Colonic mucosa (tissue), 4 donors: ENCODE data around the gene GID4. TPM values are rescaled to one million over a fixed set of nuclear protein-coding genes. Genes with fewer than 3 reads are reported as not detected.

Experiments
- DNase-seq: peaks from one replicate; pipeline ENCODE4 v3.0.0-alpha.2; 2020
- H3K27ac ChIP-seq: fragments of 200-600 bp; one replicate; pipeline ENCODE4 v1.8.0; 2021
- H3K27me3 ChIP-seq: fragments of 200-600 bp; one replicate; pipeline ENCODE4 v1.8.0; 2021
- H3K36me3 ChIP-seq: fragments of 200-600 bp; one replicate; pipeline ENCODE4 v1.8.0; 2021
- H3K4me1 ChIP-seq: fragments of 200-600 bp; one replicate; pipeline ENCODE4 v1.8.0; 2021; ENCODE audit warnings: mild to moderate bottlenecking
- H3K4me3 ChIP-seq: fragments of 200-600 bp; one replicate; pipeline ENCODE4 v1.8.0; 2021
- H3K9ac ChIP-seq, 2 donors: one replicate each; pipeline ENCODE4 v1.7.0; 2013; ENCODE audit warnings: control low read depth in 2 of 2, low read depth in 2 of 2, low read length in 2 of 2
- H3K9me3 ChIP-seq: fragments of 200-600 bp; one replicate; pipeline ENCODE4 v1.8.0; 2021
- CTCF ChIP-seq: fragments of 200-600 bp; IDR thresholded peaks from one replicate; pipeline ENCODE4 v1.8.0; 2022; ENCODE audit warnings: antibody characterized with exemption, mild to moderate bottlenecking
- intact Hi-C: fragments of 100-400 bp; cut with DNase I; formaldehyde crosslinking; loops from one replicate; pipeline ENCODE4 v1.14.1; 2022
- total RNA-seq, 2 donors: library from RNA; stranded (reverse); fragmentation: NEBNext Ultra II Directional in 1 of 2; extraction: Animal tissue kit (Norgen Biotek cat#: 25700) in 1 of 2; gene quantifications; one replicate each; pipeline ENCODE4 v1.2.1, GENCODE V29; 2021
- donor health status: healthy.
- donor health status: DM: no; HTN: no; CAD: no.
- donor health status: DM: no; HTN: no; CAD: no.

Gene GID4
- total RNA-seq, 2 donors from 2014 or later, result 5.2 to 8.0 TPM

GRCh38 chr17:18101828-18102227 is 62.6 kb downstream of the GID4 start:
- Histone ChIP-seq H3K4me1 (no peaks in the 10 kb centered on the region), H3K9me3 (no peaks in the 10 kb centered on the region), H3K27me3 (no peaks in the 10 kb centered on the region), H3K36me3 (no peaks in the 10 kb centered on the region), H3K9ac (no peak overlapping the region), H3K27ac (no peak overlapping the region), H3K4me3 (no peak overlapping the region)
- no peak for DNase-seq
- intact Hi-C loops, result no loop called here
- no peak for TF ChIP-seq CTCF

- H3K9me3 ChIP-seq, result no peaks in the 10 kb centered on the region
- H3K4me3 ChIP-seq, result no peak overlapping the region
- intact Hi-C loops, result no loop called here
- H3K27me3 ChIP-seq, result no peaks in the 10 kb centered on the region
- H3K4me1 ChIP-seq, result no peaks in the 10 kb centered on the region
- no peak overlapping the region for H3K9ac ChIP-seq
- no peak for DNase-seq
- H3K36me3 ChIP-seq, result no peaks in the 10 kb centered on the region
- H3K27ac ChIP-seq, result no peak overlapping the region
- TF ChIP-seq CTCF, result no peak
These were observed 63.4 kb downstream of the GID4 start for GRCh38 chr17:18102640-18103039.

GRCh38 chr17:18105027-18105426 is 65.8 kb downstream of the GID4 start:
- DNase-seq, result no peak
- H3K9me3 ChIP-seq, result no peaks in the 10 kb centered on the region
- intact Hi-C loops, result no loop called here
- H3K27me3 ChIP-seq, result no peaks in the 10 kb centered on the region
- no peak overlapping the region for H3K4me3 ChIP-seq
- no peak overlapping the region for H3K27ac ChIP-seq
- TF ChIP-seq CTCF, result no peak
- no peak overlapping the region for H3K9ac ChIP-seq
- H3K4me1 ChIP-seq, result no peaks in the 10 kb centered on the region
- no peaks in the 10 kb centered on the region for H3K36me3 ChIP-seq

- no peak for DNase-seq
- H3K4me3 ChIP-seq, result no peak overlapping the region
- H3K9ac ChIP-seq, result no peak overlapping the region
- no peaks in the 10 kb centered on the region for H3K4me1 ChIP-seq
- no peak overlapping the region for H3K27ac ChIP-seq
- H3K9me3 ChIP-seq, result no peaks in the 10 kb centered on the region
- TF ChIP-seq CTCF, result no peak
- intact Hi-C loops, result no loop called here
- H3K36me3 ChIP-seq, result no peaks in the 10 kb centered on the region
- no peaks in the 10 kb centered on the region for H3K27me3 ChIP-seq
These were observed 66.4 kb downstream of the GID4 start for GRCh38 chr17:18105595-18105994.

- H3K4me3 ChIP-seq, result no peak overlapping the region
- DNase-seq, result no peak
- no peaks in the 10 kb centered on the region for H3K36me3 ChIP-seq
- H3K9me3 ChIP-seq, result no peaks in the 10 kb centered on the region
- H3K27ac ChIP-seq, result no peak overlapping the region
- H3K9ac ChIP-seq, result no peak overlapping the region
- no peaks in the 10 kb centered on the region for H3K4me1 ChIP-seq
- no peak for TF ChIP-seq CTCF
- no peaks in the 10 kb centered on the region for H3K27me3 ChIP-seq
- intact Hi-C loops, result no loop called here
These were observed 67.0 kb downstream of the GID4 start for GRCh38 chr17:18106211-18106610.
